Gastrocnemius medialis (tissue), 4 donors: ENCODE measurements around the gene DCAF8.
A peak's percentile ranks its signal among the peaks of the same experiment; 100 is the strongest.

Experiments
- CTCF ChIP-seq, 5 experiments: fragments of 450-650 bp in 3 of 5; fragments of 200-600 bp in 2 of 5; sonication (generic) in 2 of 5; IDR thresholded peaks in 4 of 5; conservative IDR thresholded peaks in 1 of 5; 1 replicate in 4 of 5; 2 replicates in 1 of 5; pipeline ENCODE4 v1.5.1; 2016 to 2019; ENCODE audit warnings: antibody characterized with exemption in 5 of 5, mild to moderate bottlenecking in 3 of 5, moderate library complexity in 3 of 5
- POLR2A ChIP-seq, 2 donors: fragments of 450-650 bp; IDR thresholded peaks; one replicate each; pipeline ENCODE4 v1.6.1; 2017; ENCODE audit warnings: antibody characterized with exemption in 2 of 2, mild to moderate bottlenecking in 2 of 2, moderate library complexity in 2 of 2

GRCh38 chr1:160189649-160190625 lies 72.4 kb downstream of the DCAF8 start, which contains the start of gene CASQ1:
- TF ChIP-seq CTCF (IDR thresholded peaks at IDR 0.05 in 4 of 5, conservative IDR thresholded peaks at IDR 0.05 in 1 of 5) (no peak), POLR2A (IDR thresholded peaks at IDR 0.05) (peak in 1 of 2 donors; percentile 64)
